ENCODE results near the gene SLC10A7.

DNA sequence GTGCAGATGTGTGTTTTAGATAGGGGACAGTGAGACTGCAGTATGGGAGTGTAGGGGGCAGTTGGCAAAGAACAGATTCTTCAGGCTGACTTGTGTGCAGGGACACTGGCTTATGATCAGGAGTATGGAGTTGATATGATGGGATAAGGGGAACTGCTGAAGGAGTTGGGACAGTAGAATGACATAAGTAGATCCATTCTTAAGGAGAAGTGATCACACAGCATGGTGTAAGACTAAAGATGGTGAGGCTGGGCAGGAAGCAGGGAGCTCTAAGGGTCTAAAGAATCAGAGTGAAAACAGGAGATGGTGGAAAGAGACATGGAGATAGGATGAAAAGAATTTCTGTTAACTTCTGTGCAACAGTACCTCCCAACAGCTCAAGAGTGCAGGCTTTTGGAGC lies 236.7 kb downstream of the SLC10A7 start:
- TF ChIP-seq POLR2A (IDR thresholded peaks at IDR 0.05; ENCODE audit: extremely low read depth, insufficient read length) (no peak), MYC (IDR thresholded peaks at IDR 0.05; ENCODE audit: low read depth, low read length) (no peak)
- TF ChIP-seq, protein P1, sequence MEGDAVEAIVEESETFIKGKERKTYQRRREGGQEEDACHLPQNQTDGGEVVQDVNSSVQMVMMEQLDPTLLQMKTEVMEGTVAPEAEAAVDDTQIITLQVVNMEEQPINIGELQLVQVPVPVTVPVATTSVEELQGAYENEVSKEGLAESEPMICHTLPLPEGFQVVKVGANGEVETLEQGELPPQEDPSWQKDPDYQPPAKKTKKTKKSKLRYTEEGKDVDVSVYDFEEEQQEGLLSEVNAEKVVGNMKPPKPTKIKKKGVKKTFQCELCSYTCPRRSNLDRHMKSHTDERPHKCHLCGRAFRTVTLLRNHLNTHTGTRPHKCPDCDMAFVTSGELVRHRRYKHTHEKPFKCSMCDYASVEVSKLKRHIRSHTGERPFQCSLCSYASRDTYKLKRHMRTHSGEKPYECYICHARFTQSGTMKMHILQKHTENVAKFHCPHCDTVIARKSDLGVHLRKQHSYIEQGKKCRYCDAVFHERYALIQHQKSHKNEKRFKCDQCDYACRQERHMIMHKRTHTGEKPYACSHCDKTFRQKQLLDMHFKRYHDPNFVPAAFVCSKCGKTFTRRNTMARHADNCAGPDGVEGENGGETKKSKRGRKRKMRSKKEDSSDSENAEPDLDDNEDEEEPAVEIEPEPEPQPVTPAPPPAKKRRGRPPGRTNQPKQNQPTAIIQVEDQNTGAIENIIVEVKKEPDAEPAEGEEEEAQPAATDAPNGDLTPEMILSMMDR (IDR thresholded peaks at IDR 0.05; ENCODE audit: low read depth, low read length) = no peak
